Measurements from ENCODE around the gene KCNT1.

KCNT1 gene

DNA sequence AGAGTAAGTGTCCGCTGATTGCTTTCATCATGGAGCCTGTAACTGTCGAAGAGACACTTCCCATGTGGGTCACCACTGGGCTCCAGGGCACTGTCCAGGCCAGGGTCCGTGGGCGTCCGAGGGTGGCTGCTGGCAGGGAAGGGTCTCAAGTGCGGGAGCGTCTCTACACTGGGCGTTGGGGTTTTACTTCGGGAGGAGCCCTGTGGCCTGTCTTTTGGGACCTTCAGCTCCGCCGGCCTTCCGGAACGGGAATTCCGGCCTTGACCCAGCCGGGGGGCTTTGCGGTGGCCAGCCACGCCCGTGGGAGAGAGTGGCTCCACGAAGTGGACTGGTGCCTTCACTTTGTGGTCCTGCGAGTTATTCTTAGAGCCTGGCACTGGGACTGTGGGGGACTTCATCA is 119.1 kb downstream of the KCNT1 start:
- Histone ChIP-seq H3K4me2 (ENCODE audit: low read depth, low read length, poor library complexity, severe bottlenecking) (no peak overlapping the region), H3K27me3 (ENCODE audit: low read length) (no peaks in the 10 kb centered on the region), H3K4me3 (ENCODE audit: insufficient read depth, low read length, poor library complexity, severe bottlenecking) (no peak overlapping the region), H2AFZ (ENCODE audit: low read depth, low read length, severe bottlenecking) (no peak overlapping the region), H3K9me2 (replicated peaks; ENCODE audit: insufficient read depth, low read length) (no peaks in the 10 kb centered on the region), H3K36me3 (ENCODE audit: low read length) (peaks cover 3% of the 10 kb centered on the region; the same call in 1 of the 2 replicates), H4K20me1 (ENCODE audit: low read depth, low read length) (no peaks in the 10 kb centered on the region), H3F3A (ENCODE audit: insufficient read depth) (no peaks in the 10 kb centered on the region), H3K9ac (ENCODE audit: low read length) (no peak overlapping the region), H3K27ac (ENCODE audit: low read depth, low read length) (no peak overlapping the region), H3K9me3 (ENCODE audit: insufficient read depth, low read length) (no peaks in the 10 kb centered on the region), H3K79me2 (ENCODE audit: insufficient read depth, low read length) (no peaks in the 10 kb centered on the region; the same call in 1 of the 2 replicates)
- TF ChIP-seq, protein P1, sequence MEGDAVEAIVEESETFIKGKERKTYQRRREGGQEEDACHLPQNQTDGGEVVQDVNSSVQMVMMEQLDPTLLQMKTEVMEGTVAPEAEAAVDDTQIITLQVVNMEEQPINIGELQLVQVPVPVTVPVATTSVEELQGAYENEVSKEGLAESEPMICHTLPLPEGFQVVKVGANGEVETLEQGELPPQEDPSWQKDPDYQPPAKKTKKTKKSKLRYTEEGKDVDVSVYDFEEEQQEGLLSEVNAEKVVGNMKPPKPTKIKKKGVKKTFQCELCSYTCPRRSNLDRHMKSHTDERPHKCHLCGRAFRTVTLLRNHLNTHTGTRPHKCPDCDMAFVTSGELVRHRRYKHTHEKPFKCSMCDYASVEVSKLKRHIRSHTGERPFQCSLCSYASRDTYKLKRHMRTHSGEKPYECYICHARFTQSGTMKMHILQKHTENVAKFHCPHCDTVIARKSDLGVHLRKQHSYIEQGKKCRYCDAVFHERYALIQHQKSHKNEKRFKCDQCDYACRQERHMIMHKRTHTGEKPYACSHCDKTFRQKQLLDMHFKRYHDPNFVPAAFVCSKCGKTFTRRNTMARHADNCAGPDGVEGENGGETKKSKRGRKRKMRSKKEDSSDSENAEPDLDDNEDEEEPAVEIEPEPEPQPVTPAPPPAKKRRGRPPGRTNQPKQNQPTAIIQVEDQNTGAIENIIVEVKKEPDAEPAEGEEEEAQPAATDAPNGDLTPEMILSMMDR (IDR thresholded peaks at IDR 0.05; ENCODE audit: insufficient read depth, low read length, poor library complexity, severe bottlenecking): no peak
- TF ChIP-seq EZH2phosphoT487 (conservative IDR thresholded peaks at IDR 0.05; ENCODE audit: low read length): no peak

DNA sequence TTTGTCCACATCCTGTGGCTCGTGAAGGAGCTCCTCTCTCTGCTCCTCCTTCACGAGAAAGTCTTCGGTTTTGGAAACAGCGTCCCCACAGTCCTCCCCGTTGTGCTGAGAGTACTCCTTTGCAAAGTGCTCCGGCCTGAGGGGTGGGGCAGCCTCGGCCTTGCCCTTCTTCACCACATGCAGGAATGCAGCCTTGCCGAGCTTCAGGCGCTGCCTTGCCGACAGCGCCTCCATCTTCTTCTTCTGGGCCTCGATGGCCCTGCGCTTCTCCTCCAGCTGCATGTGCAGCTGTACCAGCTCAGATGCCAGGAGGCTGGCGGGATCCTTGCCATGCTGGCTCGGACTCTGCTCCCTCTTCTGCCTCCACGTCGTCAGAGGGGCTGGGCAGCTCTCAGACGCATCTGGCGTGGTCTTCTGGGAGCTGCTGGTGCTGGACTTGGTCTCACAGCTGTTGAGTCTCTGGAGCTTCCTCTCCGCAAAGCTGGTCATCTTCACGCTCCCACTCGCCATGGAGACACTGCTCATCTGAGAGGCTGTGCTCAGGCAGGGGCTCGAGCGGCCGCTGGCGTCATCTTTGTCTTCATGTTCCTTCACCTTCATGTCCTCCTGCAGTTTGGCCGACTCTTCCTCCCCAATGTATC is 119.9 kb downstream of the KCNT1 start:
- Histone ChIP-seq H3K36me3 (ENCODE audit: low read length) (peaks cover 3% of the 10 kb centered on the region; the same call in 1 of the 2 replicates), H3K9me3 (ENCODE audit: insufficient read depth, low read length) (no peaks in the 10 kb centered on the region), H3K9ac (ENCODE audit: low read length) (no peak overlapping the region), H3K27me3 (ENCODE audit: low read length) (no peaks in the 10 kb centered on the region), H3K9me2 (replicated peaks; ENCODE audit: insufficient read depth, low read length) (no peaks in the 10 kb centered on the region), H3K4me2 (ENCODE audit: low read depth, low read length, poor library complexity, severe bottlenecking) (no peak overlapping the region), H2AFZ (ENCODE audit: low read depth, low read length, severe bottlenecking) (no peak overlapping the region), H3K27ac (ENCODE audit: low read depth, low read length) (no peak overlapping the region), H3F3A (ENCODE audit: insufficient read depth) (no peaks in the 10 kb centered on the region), H4K20me1 (ENCODE audit: low read depth, low read length) (no peaks in the 10 kb centered on the region), H3K4me3 (ENCODE audit: insufficient read depth, low read length, poor library complexity, severe bottlenecking) (no peak overlapping the region), H3K79me2 (ENCODE audit: insufficient read depth, low read length) (no peaks in the 10 kb centered on the region; the same call in 1 of the 2 replicates)
- no peak for TF ChIP-seq EZH2phosphoT487 (conservative IDR thresholded peaks at IDR 0.05; ENCODE audit: low read length)
- TF ChIP-seq, protein P1 (IDR thresholded peaks at IDR 0.05; ENCODE audit: insufficient read depth, low read length, poor library complexity, severe bottlenecking): no peak

DNA sequence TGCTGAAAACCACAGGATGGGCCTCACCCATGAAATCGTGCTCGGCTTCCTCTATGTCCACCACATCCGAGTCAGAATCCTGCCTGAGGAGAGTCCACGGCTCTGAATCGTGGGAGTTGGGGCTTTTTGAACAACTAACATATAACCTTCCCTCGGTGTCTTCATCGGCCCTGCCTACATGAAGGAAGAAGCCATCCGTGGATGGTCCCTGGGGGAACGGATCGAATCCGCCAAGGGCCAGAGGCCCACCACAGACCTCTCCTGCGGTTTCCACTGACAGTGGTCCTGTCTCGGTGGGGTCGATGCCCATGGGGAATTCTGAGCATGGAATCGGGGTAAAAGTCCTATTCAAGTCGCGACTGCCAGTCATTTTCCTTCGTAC is 120.4 kb downstream of the KCNT1 start:
- no peaks in the 10 kb centered on the region for H3K27me3 ChIP-seq (ENCODE audit: low read length)
- no peak overlapping the region for H2AFZ ChIP-seq (ENCODE audit: low read depth, low read length, severe bottlenecking)
- no peaks in the 10 kb centered on the region for H3K9me3 ChIP-seq (ENCODE audit: insufficient read depth, low read length)
- no peak for TF ChIP-seq EZH2phosphoT487 (conservative IDR thresholded peaks at IDR 0.05; ENCODE audit: low read length)
- TF ChIP-seq, protein P1 (IDR thresholded peaks at IDR 0.05; ENCODE audit: insufficient read depth, low read length, poor library complexity, severe bottlenecking): no peak
- H3K9me2 ChIP-seq (replicated peaks; ENCODE audit: insufficient read depth, low read length): no peaks in the 10 kb centered on the region
- H3F3A ChIP-seq (ENCODE audit: insufficient read depth): no peaks in the 10 kb centered on the region
- peaks cover 3% of the 10 kb centered on the region; the same call in 1 of the 2 replicates for H3K36me3 ChIP-seq (ENCODE audit: low read length)
- H3K9ac ChIP-seq (ENCODE audit: low read length): no peak overlapping the region
- H3K4me2 ChIP-seq (ENCODE audit: low read depth, low read length, poor library complexity, severe bottlenecking): no peak overlapping the region
- no peaks in the 10 kb centered on the region; the same call in 1 of the 2 replicates for H3K79me2 ChIP-seq (ENCODE audit: insufficient read depth, low read length)
- H3K4me3 ChIP-seq (ENCODE audit: insufficient read depth, low read length, poor library complexity, severe bottlenecking): no peak overlapping the region
- H3K27ac ChIP-seq (ENCODE audit: low read depth, low read length): no peak overlapping the region
- H4K20me1 ChIP-seq (ENCODE audit: low read depth, low read length): no peaks in the 10 kb centered on the region
